ENCODE data around the gene BCL7B.
"Not testable (repeated sequence)": the region's sequence is repeated elsewhere in the genome, so short reads cannot be mapped to it uniquely, and the experiment has no call there.

BCL7B gene

GRCh38 chr7:73556208-73557107 is 1.0 kb downstream of the BCL7B start:
- H3K36me3 ChIP-seq (ENCODE audit: control insufficient read depth, insufficient read depth, low read length) = no peaks in the 10 kb centered on the region
- no peaks in the 10 kb centered on the region for H3K9me3 ChIP-seq (ENCODE audit: control insufficient read depth, low read length)
- peak overlapping the region; percentile 100 for H3K27ac ChIP-seq (ENCODE audit: insufficient read depth, low read depth, low read length, poor library complexity, severe bottlenecking)
- peak overlapping the region; percentile 81 for H3K4me3 ChIP-seq (ENCODE audit: insufficient read depth, low read depth, low read length)
- 45 to 47% methylated on average over 28 of the region's 28 CpGs for WGBS, 2 experiments
- H3K4me1 ChIP-seq (ENCODE audit: control insufficient read depth, insufficient read depth, low read length) = no peaks in the 10 kb centered on the region
- no peaks in the 10 kb centered on the region for H3K27me3 ChIP-seq (ENCODE audit: control insufficient read depth, insufficient read depth, low read length, poor library complexity, severe bottlenecking)

- Histone ChIP-seq H3K36me3 (ENCODE audit: control insufficient read depth, insufficient read depth, low read length) (peaks cover 3% of the 10 kb centered on the region), H3K9me3 (ENCODE audit: control insufficient read depth, low read length) (no peaks in the 10 kb centered on the region), H3K27me3 (ENCODE audit: control insufficient read depth, insufficient read depth, low read length, poor library complexity, severe bottlenecking) (no peaks in the 10 kb centered on the region), H3K27ac (ENCODE audit: insufficient read depth, low read depth, low read length, poor library complexity, severe bottlenecking) (no peak overlapping the region), H3K4me1 (ENCODE audit: control insufficient read depth, insufficient read depth, low read length) (no peaks in the 10 kb centered on the region), H3K4me3 (ENCODE audit: insufficient read depth, low read depth, low read length) (no peak overlapping the region)
- WGBS, 2 experiments = 96 to 97% methylated on average over 6 of the region's 6 CpGs
Measured at GRCh38 chr7:73555411-73555982, 2.0 kb downstream of the BCL7B start.

GRCh38 chr7:73550093-73550492 is 7.4 kb downstream of the BCL7B start:
- not testable (repeated sequence) for H3K27me3 ChIP-seq (ENCODE audit: control insufficient read depth, insufficient read depth, low read length, poor library complexity, severe bottlenecking); H3K27ac ChIP-seq (ENCODE audit: insufficient read depth, low read depth, low read length, poor library complexity, severe bottlenecking); H3K4me3 ChIP-seq (ENCODE audit: insufficient read depth, low read depth, low read length); H3K36me3 ChIP-seq (ENCODE audit: control insufficient read depth, insufficient read depth, low read length); H3K4me1 ChIP-seq (ENCODE audit: control insufficient read depth, insufficient read depth, low read length); H3K9me3 ChIP-seq (ENCODE audit: control insufficient read depth, low read length)
- 94% methylated on average over 5 of the region's 5 CpGs for WGBS, 2 experiments

- no peaks in the 10 kb centered on the region for H3K9me3 ChIP-seq (ENCODE audit: control insufficient read depth, low read length)
- no peaks in the 10 kb centered on the region for H3K27me3 ChIP-seq (ENCODE audit: control insufficient read depth, insufficient read depth, low read length, poor library complexity, severe bottlenecking)
- no peak overlapping the region for H3K4me3 ChIP-seq (ENCODE audit: insufficient read depth, low read depth, low read length)
- no peaks in the 10 kb centered on the region for H3K4me1 ChIP-seq (ENCODE audit: control insufficient read depth, insufficient read depth, low read length)
- no peak overlapping the region for H3K27ac ChIP-seq (ENCODE audit: insufficient read depth, low read depth, low read length, poor library complexity, severe bottlenecking)
- WGBS, 2 experiments = 98% methylated on average over 4 of the region's 4 CpGs
- peaks cover 8% of the 10 kb centered on the region for H3K36me3 ChIP-seq (ENCODE audit: control insufficient read depth, insufficient read depth, low read length)
Measured at GRCh38 chr7:73549176-73549575, 8.3 kb downstream of the BCL7B start.

- Histone ChIP-seq H3K4me3 (ENCODE audit: insufficient read depth, low read depth, low read length) (no peak overlapping the region), H3K4me1 (ENCODE audit: control insufficient read depth, insufficient read depth, low read length) (no peaks in the 10 kb centered on the region), H3K9me3 (ENCODE audit: control insufficient read depth, low read length) (no peaks in the 10 kb centered on the region), H3K36me3 (ENCODE audit: control insufficient read depth, insufficient read depth, low read length) (peaks cover 12% of the 10 kb centered on the region), H3K27me3 (ENCODE audit: control insufficient read depth, insufficient read depth, low read length, poor library complexity, severe bottlenecking) (no peaks in the 10 kb centered on the region), H3K27ac (ENCODE audit: insufficient read depth, low read depth, low read length, poor library complexity, severe bottlenecking) (no peak overlapping the region)
- 92 to 95% methylated on average over 9 of the region's 9 CpGs for WGBS, 2 experiments
Measured at GRCh38 chr7:73547841-73548240, 9.6 kb downstream of the BCL7B start.

- H3K36me3 ChIP-seq (ENCODE audit: control insufficient read depth, insufficient read depth, low read length) = peaks cover 21% of the 10 kb centered on the region
- no peaks in the 10 kb centered on the region for H3K9me3 ChIP-seq (ENCODE audit: control insufficient read depth, low read length)
- no peak overlapping the region for H3K27ac ChIP-seq (ENCODE audit: insufficient read depth, low read depth, low read length, poor library complexity, severe bottlenecking)
- no peaks in the 10 kb centered on the region for H3K27me3 ChIP-seq (ENCODE audit: control insufficient read depth, insufficient read depth, low read length, poor library complexity, severe bottlenecking)
- no peak overlapping the region for H3K4me3 ChIP-seq (ENCODE audit: insufficient read depth, low read depth, low read length)
- WGBS, 2 experiments = 95 to 99% methylated on average over 2 of the region's 2 CpGs
- no peaks in the 10 kb centered on the region for H3K4me1 ChIP-seq (ENCODE audit: control insufficient read depth, insufficient read depth, low read length)
Measured at GRCh38 chr7:73544678-73545077, 12.8 kb downstream of the BCL7B start.

- H3K27me3 ChIP-seq (ENCODE audit: control insufficient read depth, insufficient read depth, low read length, poor library complexity, severe bottlenecking) = no peaks in the 10 kb centered on the region
- 95 to 96% methylated on average over 10 of the region's 10 CpGs for WGBS, 2 experiments
- no peaks in the 10 kb centered on the region for H3K4me1 ChIP-seq (ENCODE audit: control insufficient read depth, insufficient read depth, low read length)
- peaks cover 34% of the 10 kb centered on the region for H3K36me3 ChIP-seq (ENCODE audit: control insufficient read depth, insufficient read depth, low read length)
- H3K9me3 ChIP-seq (ENCODE audit: control insufficient read depth, low read length) = no peaks in the 10 kb centered on the region
- H3K27ac ChIP-seq (ENCODE audit: insufficient read depth, low read depth, low read length, poor library complexity, severe bottlenecking) = no peak overlapping the region
- H3K4me3 ChIP-seq (ENCODE audit: insufficient read depth, low read depth, low read length) = no peak overlapping the region
Measured at GRCh38 chr7:73541722-73542121, 15.8 kb downstream of the BCL7B start.

GRCh38 chr7:73539709-73540108 is 17.8 kb downstream of the BCL7B start:
- WGBS, 2 experiments = 95 to 96% methylated on average over 13 of the region's 13 CpGs
- peaks cover 40% of the 10 kb centered on the region for H3K36me3 ChIP-seq (ENCODE audit: control insufficient read depth, insufficient read depth, low read length)
- no peaks in the 10 kb centered on the region for H3K4me1 ChIP-seq (ENCODE audit: control insufficient read depth, insufficient read depth, low read length)
- no peak overlapping the region for H3K27ac ChIP-seq (ENCODE audit: insufficient read depth, low read depth, low read length, poor library complexity, severe bottlenecking)
- no peaks in the 10 kb centered on the region for H3K27me3 ChIP-seq (ENCODE audit: control insufficient read depth, insufficient read depth, low read length, poor library complexity, severe bottlenecking)
- H3K4me3 ChIP-seq (ENCODE audit: insufficient read depth, low read depth, low read length) = no peak overlapping the region
- no peaks in the 10 kb centered on the region for H3K9me3 ChIP-seq (ENCODE audit: control insufficient read depth, low read length)

GRCh38 chr7:73538510-73538909 is 19.0 kb downstream of the BCL7B start:
- not testable (repeated sequence) for H3K9me3 ChIP-seq (ENCODE audit: control insufficient read depth, low read length); H3K4me3 ChIP-seq (ENCODE audit: insufficient read depth, low read depth, low read length); H3K27ac ChIP-seq (ENCODE audit: insufficient read depth, low read depth, low read length, poor library complexity, severe bottlenecking); H3K4me1 ChIP-seq (ENCODE audit: control insufficient read depth, insufficient read depth, low read length); H3K27me3 ChIP-seq (ENCODE audit: control insufficient read depth, insufficient read depth, low read length, poor library complexity, severe bottlenecking)
- peaks cover 40% of the 10 kb centered on the region for H3K36me3 ChIP-seq (ENCODE audit: control insufficient read depth, insufficient read depth, low read length)
- 89 to 90% methylated on average over 2 of the region's 2 CpGs for WGBS, 2 experiments

GRCh38 chr7:73537051-73537450 is 20.4 kb downstream of the BCL7B start:
- Histone ChIP-seq H3K36me3 (ENCODE audit: control insufficient read depth, insufficient read depth, low read length) (peaks cover 31% of the 10 kb centered on the region), H3K4me3 (ENCODE audit: insufficient read depth, low read depth, low read length) (no peak overlapping the region), H3K27me3 (ENCODE audit: control insufficient read depth, insufficient read depth, low read length, poor library complexity, severe bottlenecking) (no peaks in the 10 kb centered on the region), H3K27ac (ENCODE audit: insufficient read depth, low read depth, low read length, poor library complexity, severe bottlenecking) (no peak overlapping the region), H3K4me1 (ENCODE audit: control insufficient read depth, insufficient read depth, low read length) (no peaks in the 10 kb centered on the region), H3K9me3 (ENCODE audit: control insufficient read depth, low read length) (no peaks in the 10 kb centered on the region)
- WGBS, 2 experiments = 95 to 96% methylated on average over 16 of the region's 16 CpGs

Measured in ectodermal cell (in vitro differentiated cells).